CD4-positive, alpha-beta memory T cell (primary cell): ENCODE data around the gene DLGAP1. TPM values are rescaled to one million over a fixed set of nuclear protein-coding genes. Genes with fewer than 3 reads are reported as not detected.

Experiments
- CTCF ChIA-PET: fragments of 350-600 bp; sonication (Branson Sonifier 250); formaldehyde crosslinking; loops from one replicate; lab custom pipeline; 2021; ENCODE audit warnings: inconsistent platforms; ENCODE audit not compliant: partially characterized antibody; lab: Charles Lee
- POLR2A ChIA-PET: fragments of 350-600 bp; sonication (Branson Sonifier 250); formaldehyde crosslinking; loops from one replicate; lab custom pipeline; 2021; ENCODE audit not compliant: partially characterized antibody; lab: Charles Lee
- DNase-seq, 5 donors: peaks; one replicate each; pipeline versions ENCODE4 v3.0.0 to v3.0.0-alpha.2; 2020 to 2022; ENCODE audit warnings: mixed read lengths in 1 of 5
- H3K27ac ChIP-seq: one replicate; pipeline ENCODE4 v1.7.0; 2013; ENCODE audit warnings: low read depth, low read length
- H3K27me3 ChIP-seq: 2 replicates; pipeline ENCODE4 v1.7.0; 2013; ENCODE audit warnings: mild to moderate bottlenecking, low read length, moderate library complexity; ENCODE audit not compliant: insufficient read depth
- H3K36me3 ChIP-seq: 2 replicates; pipeline ENCODE4 v1.7.0; 2013; ENCODE audit warnings: mild to moderate bottlenecking, low read length, moderate library complexity; ENCODE audit not compliant: insufficient read depth
- H3K4me1 ChIP-seq: 2 replicates; pipeline ENCODE4 v1.7.0; 2013; ENCODE audit warnings: mild to moderate bottlenecking, low read length, moderate library complexity; ENCODE audit not compliant: insufficient read depth
- H3K4me3 ChIP-seq, 2 donors: one replicate each; pipeline ENCODE4 v1.7.0; 2013; ENCODE audit warnings: low read length in 2 of 2, mild to moderate bottlenecking in 1 of 2
- H3K9me3 ChIP-seq, 2 donors: one replicate each; pipeline ENCODE4 v1.7.0; 2013; ENCODE audit warnings: low read length in 2 of 2, control low read depth in 1 of 2; ENCODE audit not compliant: control insufficient read depth in 1 of 2
- H3K27ac Mint-ChIP-seq, 7 donors: one replicate each; pipeline ENCODE4 v1.8.0; 2020 to 2021; ENCODE audit warnings: mixed read lengths in 7 of 7, mild to moderate bottlenecking in 6 of 7, inconsistent platforms in 3 of 7, moderate library complexity in 3 of 7
- H3K27me3 Mint-ChIP-seq, 2 donors: one replicate each; pipeline ENCODE4 v1.8.0; 2020 to 2021; ENCODE audit warnings: mixed read lengths in 2 of 2
- H3K36me3 Mint-ChIP-seq, 2 donors: one replicate each; pipeline ENCODE4 v1.8.0; 2020 to 2021; ENCODE audit warnings: mixed read lengths in 2 of 2, inconsistent platforms in 1 of 2, mild to moderate bottlenecking in 1 of 2
- H3K4me1 Mint-ChIP-seq, 4 donors: one replicate each; pipeline ENCODE4 v1.8.0; 2020 to 2021; ENCODE audit warnings: mixed read lengths in 4 of 4, mild to moderate bottlenecking in 1 of 4
- H3K4me3 Mint-ChIP-seq, 8 donors: one replicate each; pipeline ENCODE4 v1.8.0; 2020 to 2021; ENCODE audit warnings: mixed read lengths in 8 of 8, mild to moderate bottlenecking in 7 of 8, moderate library complexity in 6 of 8, inconsistent platforms in 3 of 8
- H3K9me3 Mint-ChIP-seq, 8 donors: one replicate each; pipeline ENCODE4 v1.8.0; 2020 to 2021; ENCODE audit warnings: mixed read lengths in 8 of 8, mild to moderate bottlenecking in 5 of 8, inconsistent platforms in 3 of 8, moderate library complexity in 1 of 8
- intact Hi-C: fragments of 100-400 bp; cut with micrococcal nuclease; formaldehyde crosslinking; loops from one replicate; pipeline ENCODE4 v1.15.1; 2023
- polyA plus RNA-seq, 2 donors: library from polyadenylated mRNA; unstranded; fragments of 300-500 nt; fragmentation: Illumina TruSeq; gene quantifications; one replicate each; pipeline ENCODE4 v1.2.3, GENCODE V29; 2021
- total RNA-seq, 2 experiments: library from RNA; stranded (reverse); gene quantifications; one replicate each; pipeline ENCODE4 v1.2.3, GENCODE V29; 2021

DLGAP1 gene
- total and polyA plus RNA-seq, 4 experiments from 2014 or later, result 0.17 to 0.71 (median 0.45) TPM

DNA sequence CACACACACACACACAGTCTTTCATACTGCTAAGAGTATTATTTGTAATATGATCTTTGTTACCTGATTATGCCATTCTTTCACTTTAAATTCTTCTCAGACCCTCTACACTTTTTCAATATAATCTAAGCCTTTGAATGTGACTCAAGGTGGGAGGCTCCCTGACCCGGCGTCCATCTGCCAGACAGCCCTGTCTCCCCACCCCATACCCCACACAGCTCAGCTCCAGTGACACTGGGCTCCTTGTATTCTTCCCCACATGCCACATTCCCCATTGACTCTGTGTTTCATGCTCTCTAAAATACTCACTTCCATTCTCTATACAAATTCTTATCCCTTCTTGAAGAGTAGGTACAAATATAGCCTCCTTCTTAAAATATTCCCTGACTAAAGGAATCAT is 563.0 kb downstream of the DLGAP1 start:
- H3K4me1 ChIP-seq, result no peaks in the 10 kb centered on the region
- Mint-ChIP-seq H3K27me3 (peaks cover 0 to 4% of the 10 kb centered on the region in 2 donors), H3K27ac (no peak overlapping the region), H3K4me3 (no peak overlapping the region), H3K36me3 (no peaks in the 10 kb centered on the region), H3K4me1 (no peaks in the 10 kb centered on the region), H3K9me3 (peaks cover 0 to 2% (median 0%) of the 10 kb centered on the region in 8 donors)
- no peak for DNase-seq
- no peaks in the 10 kb centered on the region for H3K27me3 ChIP-seq
- H3K27ac ChIP-seq, result no peak overlapping the region
- no peaks in the 10 kb centered on the region for H3K36me3 ChIP-seq
- H3K4me3 ChIP-seq, result no peak overlapping the region
- ChIA-PET CTCF (no interaction called here), POLR2A (no interaction called here)
- intact Hi-C loops, result no loop called here
- H3K9me3 ChIP-seq, result no peaks in the 10 kb centered on the region

DNA sequence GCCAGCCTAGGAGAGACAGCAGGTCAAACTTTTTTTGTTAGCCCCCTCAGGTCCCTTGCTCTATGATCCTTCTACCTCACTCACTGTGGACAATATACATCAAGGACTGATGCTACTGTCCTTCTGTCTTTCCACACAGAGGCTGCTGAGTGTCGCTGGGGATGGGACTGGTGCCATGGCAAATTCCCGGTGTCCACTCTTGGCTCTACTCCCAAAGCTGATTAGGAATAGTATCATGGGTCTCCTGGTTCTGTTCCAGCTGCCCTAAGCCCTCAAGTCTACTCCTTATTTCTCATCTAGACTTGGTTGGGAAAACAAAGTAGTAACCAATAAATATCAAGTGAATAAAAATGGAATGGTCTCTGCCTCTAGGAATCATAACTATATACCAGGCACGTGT is 563.9 kb downstream of the DLGAP1 start:
- no peak overlapping the region for H3K27ac ChIP-seq
- no peak for DNase-seq
- H3K36me3 ChIP-seq, result no peaks in the 10 kb centered on the region
- H3K4me1 ChIP-seq, result no peaks in the 10 kb centered on the region
- ChIA-PET POLR2A (no interaction called here), CTCF (no interaction called here)
- H3K4me3 Mint-ChIP-seq, result no peak overlapping the region
- H3K27ac Mint-ChIP-seq, result no peak overlapping the region
- no peaks in the 10 kb centered on the region for H3K36me3 Mint-ChIP-seq
- H3K4me3 ChIP-seq, result no peak overlapping the region
- peaks cover 0 to 4% (median 0%) of the 10 kb centered on the region in 8 donors for H3K9me3 Mint-ChIP-seq
- H3K27me3 ChIP-seq, result no peaks in the 10 kb centered on the region
- H3K9me3 ChIP-seq, result no peaks in the 10 kb centered on the region
- intact Hi-C loops, result no loop called here
- peaks cover 5 to 7% of the 10 kb centered on the region in 2 donors for H3K27me3 Mint-ChIP-seq
- H3K4me1 Mint-ChIP-seq, result peaks cover 0 to 3% (median 0%) of the 10 kb centered on the region in 4 donors

- no peak overlapping the region for H3K27ac ChIP-seq
- ChIA-PET CTCF (no interaction called here), POLR2A (no interaction called here)
- H3K4me3 ChIP-seq, result no peak overlapping the region
- Mint-ChIP-seq H3K4me1 (peaks cover 0 to 3% (median 0%) of the 10 kb centered on the region in 4 donors), H3K27ac (no peak overlapping the region), H3K9me3 (peaks cover 0 to 4% (median 0%) of the 10 kb centered on the region in 8 donors), H3K4me3 (no peak overlapping the region), H3K27me3 (peaks cover 5 to 7% of the 10 kb centered on the region in 2 donors), H3K36me3 (no peaks in the 10 kb centered on the region)
- H3K36me3 ChIP-seq, result no peaks in the 10 kb centered on the region
- intact Hi-C loops, result no loop called here
- no peak for DNase-seq
- H3K27me3 ChIP-seq, result no peaks in the 10 kb centered on the region
- H3K4me1 ChIP-seq, result no peaks in the 10 kb centered on the region
- no peaks in the 10 kb centered on the region for H3K9me3 ChIP-seq
These were observed 565.3 kb downstream of the DLGAP1 start for GRCh38 chr18:3889803-3890202.

GRCh38 chr18:3889121-3889520 is 566.0 kb downstream of the DLGAP1 start:
- Mint-ChIP-seq H3K36me3 (no peaks in the 10 kb centered on the region), H3K4me1 (peaks cover 0 to 3% (median 0%) of the 10 kb centered on the region in 4 donors), H3K4me3 (no peak overlapping the region), H3K27ac (no peak overlapping the region), H3K27me3 (peaks cover 5 to 7% of the 10 kb centered on the region in 2 donors), H3K9me3 (peaks cover 0 to 4% (median 0%) of the 10 kb centered on the region in 8 donors)
- Histone ChIP-seq H3K27ac (no peak overlapping the region), H3K9me3 (no peaks in the 10 kb centered on the region), H3K27me3 (no peaks in the 10 kb centered on the region), H3K36me3 (no peaks in the 10 kb centered on the region), H3K4me1 (no peaks in the 10 kb centered on the region), H3K4me3 (no peak overlapping the region)
- CTCF ChIA-PET, result no interaction called here
- POLR2A ChIA-PET, result no interaction called here
- DNase-seq, result no peak
- intact Hi-C loops, result no loop called here

GRCh38 chr18:3886575-3887322 is 568.4 kb downstream of the DLGAP1 start:
- no peak for DNase-seq
- Histone ChIP-seq H3K4me1 (no peaks in the 10 kb centered on the region), H3K27ac (no peak overlapping the region), H3K9me3 (no peaks in the 10 kb centered on the region), H3K27me3 (no peaks in the 10 kb centered on the region), H3K4me3 (no peak overlapping the region), H3K36me3 (no peaks in the 10 kb centered on the region)
- Mint-ChIP-seq H3K4me3 (no peak overlapping the region), H3K27ac (no peak overlapping the region), H3K27me3 (peaks cover 5 to 9% of the 10 kb centered on the region in 2 donors), H3K36me3 (no peaks in the 10 kb centered on the region), H3K4me1 (peaks cover 0 to 3% (median 0%) of the 10 kb centered on the region in 4 donors), H3K9me3 (peaks cover 0 to 2% (median 0%) of the 10 kb centered on the region in 8 donors)
- CTCF ChIA-PET, result no interaction called here
- intact Hi-C loops, result no loop called here
- POLR2A ChIA-PET, result no interaction called here

DNA sequence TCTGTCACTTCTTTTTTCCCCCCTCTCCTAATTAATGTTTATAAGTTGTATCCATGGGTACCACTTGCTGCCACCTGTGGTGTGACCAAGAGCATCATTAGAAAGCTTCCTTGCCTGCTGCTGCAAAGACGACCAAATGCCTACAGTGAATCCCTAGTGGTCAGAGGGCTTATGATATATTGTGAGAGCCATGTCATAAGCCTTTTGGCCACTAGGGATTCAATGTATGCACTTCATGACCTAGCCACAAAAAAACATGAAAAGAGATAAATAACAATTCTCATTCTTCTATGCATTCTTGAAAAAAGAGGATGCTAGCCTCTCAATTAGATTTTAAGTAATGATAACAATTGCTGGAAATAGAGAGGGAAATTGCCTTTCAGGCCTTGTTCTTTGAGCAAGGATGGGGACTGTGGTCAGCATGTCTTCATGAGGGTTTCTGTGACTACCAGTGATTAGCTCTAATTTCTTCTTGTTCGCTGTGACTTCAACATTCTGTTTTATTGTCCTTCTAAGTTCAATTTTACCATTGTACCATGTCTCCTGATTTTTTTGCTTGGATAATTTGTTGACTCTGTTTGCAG is 569.8 kb downstream of the DLGAP1 start:
- no peak overlapping the region for H3K27ac Mint-ChIP-seq
- no peaks in the 10 kb centered on the region for H3K36me3 Mint-ChIP-seq
- H3K4me3 Mint-ChIP-seq, result no peak overlapping the region
- no peaks in the 10 kb centered on the region for H3K9me3 ChIP-seq
- H3K27me3 Mint-ChIP-seq, result peaks cover 5 to 9% of the 10 kb centered on the region in 2 donors
- H3K9me3 Mint-ChIP-seq, result peaks cover 0 to 2% (median 0%) of the 10 kb centered on the region in 8 donors
- DNase-seq, result no peak
- POLR2A ChIA-PET, result no interaction called here
- H3K4me1 Mint-ChIP-seq, result peaks cover 0 to 3% (median 0%) of the 10 kb centered on the region in 4 donors
- CTCF ChIA-PET, result interaction anchor here (1.0 kb wide), 1 partner anchor 114 kb away, joined by 3 read pairs; no protein-coding TSS in a partner anchor
- no peaks in the 10 kb centered on the region for H3K4me1 ChIP-seq
- intact Hi-C loops, result no loop called here
- H3K27me3 ChIP-seq, result no peaks in the 10 kb centered on the region
- no peak overlapping the region for H3K27ac ChIP-seq
- H3K36me3 ChIP-seq, result no peaks in the 10 kb centered on the region
- no peak overlapping the region for H3K4me3 ChIP-seq

- H3K4me1 Mint-ChIP-seq, result no peaks in the 10 kb centered on the region
- H3K27ac ChIP-seq, result no peak overlapping the region
- ChIA-PET CTCF (no interaction called here), POLR2A (no interaction called here)
- no peaks in the 10 kb centered on the region for H3K9me3 ChIP-seq
- intact Hi-C loops, result no loop called here
- no peak overlapping the region for H3K4me3 ChIP-seq
- H3K36me3 ChIP-seq, result no peaks in the 10 kb centered on the region
- no peaks in the 10 kb centered on the region for H3K9me3 Mint-ChIP-seq
- no peaks in the 10 kb centered on the region for H3K27me3 ChIP-seq
- no peak overlapping the region for H3K27ac Mint-ChIP-seq
- H3K27me3 Mint-ChIP-seq, result peaks cover 2 to 9% of the 10 kb centered on the region in 2 donors
- no peak overlapping the region for H3K4me3 Mint-ChIP-seq
- no peak for DNase-seq
- no peaks in the 10 kb centered on the region for H3K36me3 Mint-ChIP-seq
- H3K4me1 ChIP-seq, result no peaks in the 10 kb centered on the region
These were observed 575.3 kb downstream of the DLGAP1 start for GRCh38 chr18:3879836-3880120.
